WTC11 (cell line): ENCODE measurements around the gene TNFAIP2. TPM values are rescaled to one million over a fixed set of nuclear protein-coding genes. Genes with fewer than 3 reads are reported as not detected.

Experiments used
- ATAC-seq: fragments of 200-7000 bp; cut with Tn5 transposase; 2 replicates; pipeline ENCODE4 v1.10.0; 2021; ENCODE audit warnings: mild to moderate bottlenecking, moderate library complexity
- CTCF ChIA-PET: fragments of 300-600 bp; sonication (Branson Sonifier 250); formaldehyde crosslinking; loops from one replicate; lab custom pipeline; 2021; ENCODE audit warnings: antibody characterized with exemption; lab: Charles Lee
- POLR2A ChIA-PET: fragments of 350-600 bp; sonication (Branson Sonifier 250); formaldehyde crosslinking; loops from one replicate; lab custom pipeline; 2021; ENCODE audit warnings: antibody characterized with exemption; lab: Charles Lee
- DNase-seq: peaks from one replicate; pipeline ENCODE4 v3.0.0; 2021; ENCODE audit warnings: low spot score
- H3K27ac Mint-ChIP-seq: 2 replicates; pipeline ENCODE4 v1.8.0; 2021; ENCODE audit warnings: mixed read lengths
- H3K27me3 Mint-ChIP-seq: 2 replicates; pipeline ENCODE4 v1.8.0; 2021; ENCODE audit warnings: low read depth, mild to moderate bottlenecking, moderate library complexity, mixed read lengths
- H3K36me3 Mint-ChIP-seq: 2 replicates; pipeline ENCODE4 v1.8.0; 2021; ENCODE audit warnings: mixed read lengths
- H3K4me1 Mint-ChIP-seq: 2 replicates; pipeline ENCODE4 v1.8.0; 2022; ENCODE audit warnings: mixed read lengths
- H3K4me3 Mint-ChIP-seq: 2 replicates; pipeline ENCODE4 v1.8.0; 2021; ENCODE audit warnings: mild to moderate bottlenecking, moderate library complexity, mixed read lengths
- H3K9me3 Mint-ChIP-seq: 2 replicates; pipeline ENCODE4 v1.8.0; 2021; ENCODE audit warnings: mixed read lengths
- ATF2 ChIP-seq: sonication (generic); formaldehyde crosslinking; IDR thresholded peaks from 2 replicates; pipeline ENCODE4 v1.8.1; 2022; ENCODE audit warnings: low read depth, missing genetic modification reagents, borderline replicate concordance
- CTCF ChIP-seq: fragments of 200-600 bp; IDR thresholded peaks from 2 replicates; pipeline ENCODE4 v1.8.0; 2022; ENCODE audit warnings: antibody characterized with exemption
- E2F1 ChIP-seq: sonication (generic); formaldehyde crosslinking; IDR thresholded peaks from 2 replicates; pipeline ENCODE4 v1.8.0; 2022; ENCODE audit warnings: mild to moderate bottlenecking, missing genetic modification reagents
- GABPB1 ChIP-seq: sonication (generic); formaldehyde crosslinking; IDR thresholded peaks from 2 replicates; pipeline ENCODE4 v1.8.1; 2023; ENCODE audit warnings: mild to moderate bottlenecking, missing genetic modification reagents
- JUN ChIP-seq: sonication (generic); formaldehyde crosslinking; IDR thresholded peaks from 2 replicates; pipeline ENCODE4 v1.8.0; 2023; ENCODE audit warnings: mild to moderate bottlenecking, missing genetic modification reagents
- MAX ChIP-seq: sonication (generic); formaldehyde crosslinking; IDR thresholded peaks from 2 replicates; pipeline ENCODE4 v1.8.0; 2022; ENCODE audit warnings: mild to moderate bottlenecking, missing genetic modification reagents
- MYBL2 ChIP-seq: sonication (generic); formaldehyde crosslinking; IDR thresholded peaks from 2 replicates; pipeline ENCODE4 v1.8.1; 2023; ENCODE audit warnings: mild to moderate bottlenecking, moderate library complexity, missing genetic modification reagents
- PRRX2 ChIP-seq: fragments of 250-450 bp; sonication (Bioruptor Pico); IDR thresholded peaks from 2 replicates; pipeline ENCODE4 v1.8.0; 2021; ENCODE audit warnings: mild to moderate bottlenecking
- RORB ChIP-seq: fragments of 250-450 bp; sonication (Bioruptor Pico); IDR thresholded peaks from 2 replicates; pipeline ENCODE4 v1.9.0; 2021; ENCODE audit warnings: mild to moderate bottlenecking
- SMAD3 ChIP-seq: sonication (generic); formaldehyde crosslinking; IDR thresholded peaks from 2 replicates; pipeline ENCODE4 v1.8.0; 2022; ENCODE audit warnings: missing genetic modification reagents, mild to moderate bottlenecking, borderline replicate concordance
- TCF7 ChIP-seq: sonication (generic); formaldehyde crosslinking; IDR thresholded peaks from 2 replicates; pipeline ENCODE4 v1.8.0; 2022; ENCODE audit warnings: mild to moderate bottlenecking, low read depth, missing genetic modification reagents, moderate library complexity
- TEAD1 ChIP-seq: sonication (generic); formaldehyde crosslinking; IDR thresholded peaks from 2 replicates; pipeline ENCODE4 v1.8.0; 2022; ENCODE audit warnings: mild to moderate bottlenecking, missing genetic modification reagents
- TEAD4 ChIP-seq: sonication (generic); formaldehyde crosslinking; IDR thresholded peaks from 2 replicates; pipeline ENCODE4 v1.8.0; 2022; ENCODE audit warnings: mild to moderate bottlenecking, missing genetic modification reagents
- ZBTB43 ChIP-seq: sonication (generic); formaldehyde crosslinking; IDR thresholded peaks from 2 replicates; pipeline ENCODE4 v1.8.1; 2023; ENCODE audit warnings: mild to moderate bottlenecking, missing genetic modification reagents
- ZNF121 ChIP-seq: sonication (generic); formaldehyde crosslinking; IDR thresholded peaks from 2 replicates; pipeline ENCODE4 v1.8.0; 2023; ENCODE audit warnings: missing genetic modification reagents
- ZNF138 ChIP-seq: sonication (generic); formaldehyde crosslinking; conservative IDR thresholded peaks from 2 replicates; pipeline ENCODE4 v1.8.1; 2022; ENCODE audit warnings: mild to moderate bottlenecking, moderate library complexity, missing genetic modification reagents
- ZNF281 ChIP-seq: sonication (generic); formaldehyde crosslinking; IDR thresholded peaks from 2 replicates; pipeline ENCODE4 v1.8.0; 2023; ENCODE audit warnings: mild to moderate bottlenecking, missing genetic modification reagents
- ZNF671 ChIP-seq: fragments of 250-450 bp; sonication (Bioruptor Pico); IDR thresholded peaks from 2 replicates; pipeline ENCODE4 v1.8.0; 2021; ENCODE audit warnings: mild to moderate bottlenecking
- total RNA-seq: library from RNA; stranded (reverse); gene quantifications from 3 replicates; pipeline ENCODE4 v1.2.3, GENCODE V29; 2021

Gene TNFAIP2
- total RNA-seq, 1 experiment from 2014 or later = 24.1 TPM

GRCh38 chr14:103103461-103104388, 19.5 kb upstream of the TNFAIP2 start:
- TF ChIP-seq SMAD3 (CRISPR knock-in tag) (no peak), ZBTB43 (CRISPR knock-in tag) (no peak; the same call in 1 of the 2 replicates), CTCF (no peak), ZNF138 (CRISPR knock-in tag) (no peak), GABPB1 (CRISPR knock-in tag) (peak; percentile 29; the same call in 1 of the 2 replicates), JUN (CRISPR knock-in tag) (no peak), ZNF121 (CRISPR knock-in tag) (peak; percentile 75; the same call in 1 of the 2 replicates), MAX (CRISPR knock-in tag) (no peak), RORB (no peak)
- H3K4me1 Mint-ChIP-seq = peaks cover 22% of the 10 kb centered on the region
- DNase-seq (peak; percentile 46), ATAC-seq (0 out of 2 replicates have a peak, but pooled peaks have one; percentile 4)
- POLR2A ChIA-PET = no interaction called here
- H3K4me3 Mint-ChIP-seq = peak overlapping the region; percentile 56
- no peaks in the 10 kb centered on the region for H3K9me3 Mint-ChIP-seq
- H3K27ac Mint-ChIP-seq = no peak overlapping the region
- H3K27me3 Mint-ChIP-seq = peaks cover 54% of the 10 kb centered on the region
- CTCF ChIA-PET = interaction anchor here (0.5 to 6.3 kb wide), 27 partner anchors 8 to 419 kb away, joined by 3 to 199 read pairs (median 15); partner anchors contain the start of genes CDC42BPB, CKB, EXOC3L4 and TNFAIP2
- H3K36me3 Mint-ChIP-seq = no peaks in the 10 kb centered on the region

GRCh38 chr14:103104389-103104653, 18.9 kb upstream of the TNFAIP2 start:
- no peak overlapping the region for H3K4me3 Mint-ChIP-seq
- DNase-seq (no peak), ATAC-seq (no peak)
- H3K9me3 Mint-ChIP-seq = no peaks in the 10 kb centered on the region
- CTCF ChIA-PET = interaction anchor here (0.5 to 6.3 kb wide), 74 partner anchors 9 to 441 kb away, joined by 3 to 199 read pairs (median 5); partner anchors contain the start of genes CDC42BPB, CKB, EIF5 and EXOC3L4
- TF ChIP-seq TCF7 (CRISPR knock-in tag) (0 out of 2 replicates have a peak, but pooled peaks have one; percentile 7), ZNF138 (CRISPR knock-in tag) (no peak)
- POLR2A ChIA-PET = interaction anchor here (1.5 kb wide), 1 partner anchor 82 kb away, joined by 4 read pairs; no protein-coding TSS in a partner anchor
- no peaks in the 10 kb centered on the region for H3K36me3 Mint-ChIP-seq
- no peak overlapping the region for H3K27ac Mint-ChIP-seq
- H3K4me1 Mint-ChIP-seq = peaks cover 24% of the 10 kb centered on the region
- H3K27me3 Mint-ChIP-seq = peaks cover 54% of the 10 kb centered on the region

- peak; percentile 75 for ATAC-seq
- Mint-ChIP-seq H3K27ac (no peak overlapping the region), H3K4me3 (peak overlapping the region; percentile 30), H3K9me3 (no peaks in the 10 kb centered on the region), H3K27me3 (peaks cover 54% of the 10 kb centered on the region), H3K36me3 (no peaks in the 10 kb centered on the region), H3K4me1 (peaks cover 26% of the 10 kb centered on the region)
- CTCF ChIA-PET = interaction anchor here (0.5 to 6.3 kb wide), 75 partner anchors 8 to 442 kb away, joined by 3 to 199 read pairs (median 5); partner anchors contain the start of genes CDC42BPB, CKB, EIF5 and EXOC3L4
- POLR2A ChIA-PET = interaction anchor here (1.5 kb wide), 1 partner anchor 81 kb away, joined by 4 read pairs; no protein-coding TSS in a partner anchor
- peak; percentile 85 for DNase-seq
- TF ChIP-seq SMAD3 (CRISPR knock-in tag) (no peak), E2F1 (CRISPR knock-in tag) (0 out of 2 replicates have a peak, but pooled peaks have one; percentile 33), ZNF671 (CRISPR knock-in tag) (no peak), ZNF138 (CRISPR knock-in tag) (no peak), TEAD4 (CRISPR knock-in tag) (no peak), PRRX2 (CRISPR knock-in tag) (no peak), MYBL2 (peak; percentile 82), TEAD1 (peak; percentile 49; the same call in 1 of the 2 replicates), ATF2 (CRISPR knock-in tag) (0 out of 2 replicates have a peak, but pooled peaks have one; percentile 50), ZNF281 (CRISPR knock-in tag) (no peak)
Observed at GRCh38 chr14:103104654-103105452, 18.4 kb upstream of the TNFAIP2 start.
